ENCODE measurements around the gene ZZZ3.
A peak's percentile ranks its signal among the peaks of the same experiment; 100 is the strongest.
"Not testable (repeated sequence)": the region's sequence is repeated elsewhere in the genome, so short reads cannot be mapped to it uniquely, and the experiment has no call there.

The ZZZ3 gene
- 111 to 140 (median 129) reads per million in 4 experiments for total RNA-seq

DNA sequence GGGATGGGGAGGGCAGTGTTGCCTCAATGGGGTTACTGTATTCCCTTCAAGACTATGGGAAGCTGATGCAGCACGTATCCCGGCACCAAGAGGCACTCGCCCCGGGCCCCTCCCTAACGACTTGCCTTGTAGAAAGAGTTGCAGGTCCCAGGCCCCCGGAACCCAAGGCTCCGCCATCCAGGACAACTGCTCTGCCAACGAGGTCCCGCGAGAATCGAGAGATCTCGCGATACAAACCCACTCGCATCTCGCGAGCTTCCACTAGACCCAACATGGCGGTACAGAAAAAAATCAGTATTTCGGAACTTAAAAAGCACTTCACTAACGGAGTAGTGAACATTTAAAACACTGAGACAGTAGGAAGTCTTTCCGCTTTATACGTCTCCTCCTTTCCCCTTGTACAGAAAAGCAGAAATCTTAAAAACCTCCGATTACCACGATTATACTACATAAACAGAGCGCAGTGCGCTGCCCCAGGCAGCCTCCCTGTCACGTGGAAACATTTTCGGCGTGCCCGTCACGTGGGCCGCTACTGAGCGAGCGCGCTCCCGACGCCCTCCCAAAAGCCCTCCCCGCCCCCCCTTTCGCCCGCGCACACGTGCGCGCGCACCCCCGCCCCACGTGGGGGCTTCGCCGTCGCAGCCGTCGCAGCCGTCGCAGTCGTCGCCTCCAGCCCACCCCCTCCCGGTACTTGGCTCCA lies at the start of gene ZZZ3:
Gene ZZZ3 (minus strand): TSS at position 199 of the 700 bp plus-strand sequence. CDS start 49,304 bp downstream, outside the sequence.
- peak; percentile 91 for DNase-seq

DNA sequence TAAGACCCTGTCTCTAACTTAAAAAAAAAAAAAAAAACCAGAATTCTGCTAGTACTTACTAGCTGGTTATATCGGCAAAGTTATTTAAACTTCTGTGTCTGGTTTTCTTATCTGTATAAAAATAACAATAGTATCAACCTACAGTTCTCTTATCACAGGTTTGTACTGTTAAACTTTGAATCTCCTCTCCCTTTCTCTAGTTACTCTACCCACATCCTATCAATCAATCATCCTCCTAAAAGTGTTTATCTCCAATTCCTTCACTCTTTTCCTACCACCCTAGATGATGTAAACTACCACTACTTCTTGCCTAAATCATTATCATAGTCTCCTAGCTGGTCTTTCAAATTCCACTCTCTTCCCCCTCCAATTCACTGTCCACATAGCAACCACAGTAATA lies 49.6 kb upstream of the ZZZ3 start:
- DNase-seq: no peak

DNA sequence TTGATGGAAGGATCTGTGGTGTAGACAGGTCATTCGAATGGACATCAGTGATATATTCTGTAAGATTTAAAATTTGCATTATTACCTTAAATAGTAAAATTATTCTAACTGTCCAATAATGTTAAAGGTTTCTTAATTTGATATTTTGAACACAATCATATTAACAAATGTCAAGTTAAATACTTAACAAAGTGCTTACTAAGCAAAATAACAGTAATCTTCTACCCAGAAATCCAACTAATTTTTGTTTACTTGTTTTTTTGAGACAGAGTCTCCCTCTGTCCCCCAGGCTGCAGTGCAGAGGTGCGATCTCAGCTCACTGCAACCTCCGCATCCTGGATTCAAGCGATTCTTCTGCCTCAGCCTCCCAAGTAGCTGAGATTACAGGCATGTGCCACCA lies 43.2 kb upstream of the ZZZ3 start:
- no peak for DNase-seq

DNA sequence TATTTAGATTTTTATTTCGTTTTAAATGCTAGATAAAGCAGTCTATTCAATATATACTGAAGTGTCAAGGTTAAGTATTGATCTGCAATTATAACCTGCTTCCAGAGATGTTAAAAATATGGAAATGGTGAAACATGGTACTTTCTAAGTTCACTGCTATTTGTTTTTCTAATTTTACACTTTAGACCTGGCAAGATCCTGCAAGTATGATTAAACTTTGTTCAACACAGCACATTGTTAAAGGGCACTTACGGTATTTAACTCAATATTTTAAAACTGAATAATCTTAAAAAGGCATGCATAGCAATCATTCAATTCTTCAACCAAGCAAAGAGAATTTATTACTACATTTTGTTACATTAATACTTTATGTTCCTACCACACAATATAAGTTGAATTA lies 35.7 kb upstream of the ZZZ3 start:
- no peak for DNase-seq

DNA sequence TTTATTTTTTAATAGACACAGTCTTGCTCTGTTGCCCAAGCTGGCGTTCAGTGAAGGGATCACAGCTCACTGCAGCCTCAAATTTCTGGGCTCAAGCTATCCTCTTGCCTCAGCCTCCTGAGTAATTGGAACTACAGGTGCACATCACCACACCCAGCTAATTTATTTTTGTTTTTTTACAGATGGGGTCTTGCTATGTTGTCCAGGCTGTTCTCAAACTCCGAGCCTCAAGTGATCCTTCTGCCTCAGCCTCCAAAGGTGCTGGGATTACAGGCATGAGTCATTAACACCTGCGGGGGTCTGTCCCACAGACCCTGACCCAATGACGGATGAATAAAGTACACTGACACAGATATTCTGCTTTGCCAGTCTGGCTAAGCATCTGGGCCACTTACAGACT lies 33.6 kb upstream of the ZZZ3 start:
- no peak for DNase-seq

DNA sequence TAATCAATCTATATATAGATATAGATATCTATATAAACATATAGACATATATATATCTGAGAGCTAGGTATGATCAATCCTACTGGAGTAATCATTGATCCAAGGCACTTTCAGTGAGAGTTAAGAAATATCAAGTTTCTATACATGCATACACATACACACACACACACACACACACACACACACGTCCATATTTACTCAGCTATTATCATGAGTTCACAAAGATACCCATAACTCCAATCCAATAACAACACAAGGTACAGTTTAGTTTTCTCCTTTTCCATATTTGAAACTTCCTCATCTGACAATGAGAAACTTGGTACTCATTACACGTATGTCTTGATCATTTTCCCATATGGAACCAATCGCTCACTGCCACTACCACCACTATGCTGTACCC lies 27.3 kb upstream of the ZZZ3 start:
- no peak for DNase-seq

DNA sequence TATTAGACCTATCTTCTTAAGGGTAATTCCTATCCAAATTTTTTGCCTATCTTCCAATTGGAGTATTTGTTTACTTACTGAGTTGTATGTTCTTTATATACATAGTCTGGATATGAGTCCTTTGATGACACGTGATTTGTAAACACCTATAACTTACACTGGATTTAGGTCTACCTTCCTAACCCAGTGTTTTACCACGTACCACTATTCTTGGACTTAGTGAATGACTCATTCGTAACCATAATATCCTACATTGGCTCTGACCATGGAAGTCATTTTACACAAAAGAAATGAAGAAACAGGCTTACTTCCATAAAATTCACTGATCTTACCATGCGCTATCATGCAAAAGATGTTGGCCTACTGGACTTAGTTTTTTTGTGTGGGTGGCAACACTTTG lies 23.9 kb upstream of the ZZZ3 start:
- no peak for DNase-seq

DNA sequence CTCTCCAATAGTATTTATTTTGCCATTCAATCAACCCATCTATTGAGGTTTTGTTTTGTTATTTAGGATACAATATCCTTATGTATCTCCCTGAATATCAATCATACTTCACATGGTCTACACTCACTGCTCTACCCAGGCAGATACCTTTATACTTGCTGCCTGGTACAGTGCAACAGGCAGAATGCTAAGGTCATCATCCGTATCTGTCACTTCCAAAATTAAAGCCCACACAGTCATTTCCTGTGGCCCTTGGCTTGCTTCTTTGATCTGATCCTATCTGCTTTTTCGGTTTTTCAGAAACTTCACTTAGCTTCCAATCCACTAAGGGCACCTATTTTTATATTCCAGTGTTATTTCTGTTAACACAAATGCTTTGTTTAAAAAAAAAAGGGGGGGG lies 22.3 kb upstream of the ZZZ3 start:
- DNase-seq: no peak

DNA sequence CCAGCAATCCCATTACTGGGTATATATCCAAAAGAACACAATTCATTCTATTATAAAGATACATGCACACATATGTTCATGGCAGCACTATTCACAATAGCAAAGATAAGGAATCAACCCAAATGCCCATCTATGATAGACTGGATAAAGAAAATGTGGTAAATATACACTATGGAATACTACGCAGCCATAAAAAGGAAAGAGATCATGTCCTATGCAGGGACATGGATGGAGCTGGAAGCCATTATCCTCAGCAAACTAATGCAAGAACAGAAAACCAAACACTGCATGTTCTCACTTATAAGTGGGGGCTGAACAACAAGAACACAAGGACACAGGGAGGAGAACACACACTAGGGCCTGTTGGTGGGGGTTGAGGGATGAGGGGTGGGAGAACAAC lies 17.2 kb upstream of the ZZZ3 start:
- DNase-seq: not testable (repeated sequence)

DNA sequence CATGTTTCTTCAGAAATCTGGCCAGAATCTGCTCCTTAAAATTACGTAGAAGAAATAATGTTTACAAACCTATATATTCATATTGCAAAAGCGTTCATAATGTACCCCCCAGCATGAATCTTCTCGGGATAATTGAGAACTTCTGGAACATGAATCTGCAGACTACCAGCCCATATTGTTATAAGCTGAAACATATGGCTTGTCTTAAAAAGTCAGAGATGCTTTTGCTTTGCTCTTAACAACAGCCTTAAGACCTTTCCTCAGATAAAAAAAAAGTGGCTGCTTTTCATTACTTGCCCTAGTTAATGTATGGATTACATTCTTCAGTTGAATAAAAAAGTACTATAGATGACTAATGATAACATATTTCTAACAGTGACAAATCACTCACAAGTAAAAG lies 15.0 kb upstream of the ZZZ3 start:
- no peak for DNase-seq

DNA sequence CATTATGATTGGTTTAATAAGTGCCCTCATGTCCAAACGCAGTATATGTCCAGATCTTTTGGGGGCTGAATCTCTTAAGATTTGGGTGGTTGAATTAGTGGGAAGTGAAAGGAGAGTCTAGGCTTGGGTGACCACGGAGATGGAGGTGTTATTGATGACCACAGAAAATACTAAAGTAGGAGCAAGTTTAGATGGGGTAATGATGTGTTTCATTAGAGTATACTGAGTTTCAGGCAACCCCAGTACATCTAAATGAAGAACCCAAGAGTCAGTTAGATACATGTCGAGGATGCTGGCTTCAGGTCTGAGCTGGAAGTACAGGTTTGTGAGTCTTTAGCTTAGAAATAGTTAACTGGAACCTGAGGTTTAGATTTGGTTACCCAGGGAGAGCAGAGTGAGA lies 6.5 kb upstream of the ZZZ3 start:
- DNase-seq: no peak

DNA sequence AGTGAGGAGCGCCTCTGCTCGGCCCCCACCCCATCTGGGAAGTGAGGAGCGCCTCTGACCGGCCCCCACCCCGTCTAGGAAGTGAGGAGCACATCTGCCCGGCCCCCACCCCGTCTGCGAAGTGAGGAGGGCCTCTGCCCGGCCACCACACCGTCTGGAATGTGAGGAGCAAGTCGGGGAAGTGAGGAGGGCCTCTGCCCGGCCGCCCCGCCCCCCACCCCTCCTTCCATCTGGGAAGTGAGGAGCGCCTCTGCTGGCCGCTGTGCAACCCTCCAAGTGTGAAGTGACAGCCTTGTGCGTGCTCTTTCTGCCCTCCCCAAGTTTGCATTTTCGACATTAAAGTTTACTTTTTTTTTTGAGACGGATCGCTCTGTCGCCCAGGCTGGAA lies 5.1 kb upstream of the ZZZ3 start:
- DNase-seq: no peak

DNA sequence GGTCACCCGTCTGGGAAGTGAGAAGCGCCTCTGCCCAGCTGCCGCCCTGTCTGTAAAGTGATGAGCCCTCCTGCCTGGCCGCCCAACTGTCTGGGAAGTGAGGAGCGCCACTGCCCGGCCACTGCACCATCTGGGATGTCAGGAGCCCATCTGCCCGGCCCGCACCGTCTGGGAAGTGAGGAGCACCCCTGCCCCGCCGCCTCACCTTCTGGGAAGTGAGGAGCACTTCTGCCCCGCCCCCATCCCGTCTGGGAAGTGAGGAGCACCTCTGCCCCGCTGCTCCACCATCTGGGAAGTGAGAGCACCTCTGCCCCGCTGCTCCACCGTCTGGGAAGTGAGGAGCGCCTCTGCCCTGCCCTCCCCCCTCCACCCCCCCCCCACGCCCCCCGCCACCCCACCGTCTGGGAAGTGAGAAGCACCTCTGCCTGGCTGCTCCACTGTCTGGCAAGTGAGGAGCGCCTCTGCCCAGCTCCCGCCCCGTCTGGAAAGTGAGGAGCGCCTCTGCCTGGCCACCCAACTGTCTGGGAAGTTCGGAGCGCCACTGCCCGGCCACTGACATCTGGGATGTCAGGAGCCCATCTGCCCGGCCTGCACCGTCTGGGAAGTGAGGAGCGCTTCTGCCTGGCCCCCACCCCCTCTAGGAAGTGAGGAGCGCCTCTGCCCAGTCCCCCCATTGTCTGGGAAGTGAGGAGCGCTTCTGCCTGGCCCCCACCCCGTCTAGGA lies 4.5 kb upstream of the ZZZ3 start:
- no peak for DNase-seq

DNA sequence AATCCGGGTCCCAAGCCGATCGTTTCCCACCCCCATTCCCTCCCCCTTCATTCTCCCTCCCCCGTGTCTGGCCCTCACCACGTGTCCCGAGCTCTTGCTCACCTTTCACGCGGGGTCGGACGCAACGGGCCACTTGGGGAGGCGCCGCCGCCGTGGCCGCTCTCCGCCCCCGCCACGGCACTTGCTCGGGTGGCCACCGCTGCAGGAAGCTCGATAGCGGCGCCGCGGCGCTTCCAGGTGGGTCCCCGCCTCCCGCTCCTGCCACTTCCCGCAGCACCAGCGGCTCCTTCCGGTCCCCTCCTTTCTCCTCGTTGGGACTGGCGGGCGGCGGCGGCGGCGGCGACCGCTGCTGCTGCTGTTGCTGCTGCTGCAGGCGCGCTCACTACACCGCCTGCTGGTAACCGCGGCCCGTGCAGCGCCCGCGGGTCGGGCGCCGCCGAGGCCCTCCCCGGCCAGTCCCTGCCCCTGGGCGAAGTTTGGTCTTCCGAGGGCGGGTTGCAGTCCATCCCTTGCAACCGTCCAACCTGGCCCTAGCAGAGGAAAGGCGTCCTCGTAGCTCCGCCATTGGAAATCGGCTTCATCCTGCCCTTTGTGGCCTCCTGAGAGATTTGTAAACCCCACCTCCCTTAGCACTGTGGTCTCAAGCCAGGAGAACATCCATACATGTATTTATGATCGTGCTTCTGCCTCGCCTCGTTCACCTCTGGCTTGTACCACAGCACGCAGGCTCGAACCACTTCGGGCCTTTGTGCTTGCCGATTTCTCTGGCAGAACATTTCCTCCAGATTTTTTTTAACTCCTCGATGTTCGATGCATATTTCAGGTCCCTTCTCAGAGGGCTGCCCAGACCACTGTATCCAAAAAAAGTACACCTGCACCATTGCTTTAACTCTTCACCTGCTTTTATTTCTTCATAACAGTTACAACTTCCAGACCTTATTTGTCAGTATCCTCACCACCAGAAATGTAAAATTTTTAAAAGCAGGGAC lies 996 bp upstream of the ZZZ3 start:
- DNase-seq: peak; percentile 81

DNA sequence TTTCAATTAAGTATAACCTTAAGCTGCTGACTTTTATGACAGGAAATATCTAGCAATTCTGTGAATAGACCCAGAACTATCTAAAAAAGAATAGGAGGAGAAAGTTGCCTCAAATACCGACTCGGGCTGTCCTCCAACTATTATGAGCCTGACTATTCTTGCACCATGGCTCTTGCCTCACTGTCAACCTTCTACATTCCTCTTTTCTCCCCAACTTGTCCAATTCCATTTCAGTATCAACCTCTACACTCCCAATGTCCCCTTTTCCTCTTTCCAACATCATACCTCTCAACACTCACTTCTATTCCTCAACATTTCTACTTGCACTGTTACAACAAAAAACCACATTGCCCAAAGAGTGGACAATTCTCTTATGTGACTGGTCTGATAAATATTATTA lies 2.3 kb downstream of the ZZZ3 start:
- DNase-seq: no peak

DNA sequence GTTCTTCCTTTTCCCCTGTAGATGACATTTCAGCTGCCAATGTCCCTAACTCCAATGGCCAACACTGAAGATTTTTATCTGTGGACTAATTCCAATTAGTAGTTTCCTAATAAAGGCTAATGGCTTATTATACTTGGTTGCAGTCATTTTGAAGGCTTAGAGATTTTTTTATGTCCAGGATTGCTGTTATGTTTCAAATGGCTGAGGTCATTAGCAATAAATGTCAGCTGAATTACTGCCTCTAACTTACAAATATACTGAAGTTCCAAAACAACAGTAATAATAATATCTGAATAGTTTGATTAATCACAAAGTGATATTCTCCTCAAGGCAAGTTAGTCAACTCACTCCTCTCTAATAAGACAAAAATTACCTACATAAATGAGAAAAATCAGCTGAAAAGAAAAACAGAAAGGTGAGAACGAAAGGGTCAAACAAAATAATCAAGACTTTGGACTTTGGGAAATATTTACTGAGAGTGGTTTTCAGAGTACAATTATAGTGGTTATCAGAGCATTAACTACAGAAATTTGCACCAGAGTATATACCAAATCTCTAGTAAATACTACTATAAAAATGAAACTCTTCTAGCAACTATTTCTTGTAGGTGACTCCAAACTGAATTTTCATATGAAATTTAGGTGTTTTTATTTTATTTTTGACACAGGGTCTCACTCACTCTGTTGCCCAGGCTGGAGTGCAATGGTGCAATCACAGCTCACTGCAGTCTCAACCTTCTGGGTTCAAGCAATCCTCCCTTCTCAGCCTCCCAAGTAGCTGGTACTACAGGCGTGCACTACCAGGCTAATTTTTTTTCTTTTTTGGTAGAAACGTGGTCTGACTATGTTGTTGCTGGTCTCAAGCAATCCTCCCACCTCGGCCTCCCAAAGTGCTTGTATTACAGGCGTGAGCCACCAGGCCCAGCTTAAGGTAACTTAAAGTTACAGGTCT lies 3.5 kb downstream of the ZZZ3 start:
- no peak for DNase-seq

DNA sequence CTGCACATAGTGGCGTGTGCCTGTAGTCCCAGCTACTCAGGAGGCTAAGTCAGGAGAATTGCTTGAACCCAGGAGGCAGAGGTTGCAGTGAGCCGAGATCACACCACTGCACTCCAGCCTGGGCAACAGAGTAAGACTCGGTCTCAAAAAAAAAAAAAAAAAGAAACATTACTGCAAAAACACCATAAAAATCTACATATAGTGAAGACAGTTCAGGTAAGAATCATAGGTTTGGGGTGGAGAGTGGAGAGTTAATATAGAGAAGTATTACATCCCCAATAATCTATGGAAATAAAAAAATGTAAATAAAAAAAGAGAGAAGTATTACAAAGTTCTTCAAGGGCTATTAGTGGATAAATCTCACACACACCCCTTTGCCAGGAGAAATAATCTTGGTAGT lies 7.7 kb downstream of the ZZZ3 start:
- not testable (repeated sequence) for DNase-seq

DNA sequence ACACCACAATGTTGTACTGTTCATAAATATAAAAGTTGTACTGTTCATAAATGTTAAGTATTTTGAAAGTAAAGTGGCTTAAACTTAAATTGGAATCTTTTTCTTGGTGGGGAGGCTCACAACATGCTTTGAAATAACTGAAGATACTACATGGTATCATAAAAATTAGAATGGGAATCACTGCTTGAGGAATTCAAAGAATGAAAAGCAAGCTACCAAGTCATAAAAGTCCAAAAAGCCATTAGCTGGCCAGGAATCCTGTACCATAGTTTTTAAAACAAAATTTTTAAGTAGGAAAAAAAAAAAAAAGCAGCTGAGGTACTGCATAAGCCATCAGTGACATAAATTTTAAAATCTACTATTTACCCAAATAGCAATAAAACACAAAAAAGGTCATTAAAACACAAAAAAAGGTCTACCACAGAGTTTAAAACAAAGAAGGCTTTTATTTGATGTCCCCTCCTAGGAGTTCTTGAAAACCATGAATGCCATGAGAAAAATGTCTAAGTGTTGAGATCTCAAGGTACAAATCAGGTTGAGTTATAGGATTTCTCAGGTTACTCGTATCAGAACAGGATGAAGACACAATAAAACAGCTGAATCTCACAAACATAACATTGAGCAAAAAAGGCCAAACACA lies 8.6 kb downstream of the ZZZ3 start:
- no peak for DNase-seq

DNA sequence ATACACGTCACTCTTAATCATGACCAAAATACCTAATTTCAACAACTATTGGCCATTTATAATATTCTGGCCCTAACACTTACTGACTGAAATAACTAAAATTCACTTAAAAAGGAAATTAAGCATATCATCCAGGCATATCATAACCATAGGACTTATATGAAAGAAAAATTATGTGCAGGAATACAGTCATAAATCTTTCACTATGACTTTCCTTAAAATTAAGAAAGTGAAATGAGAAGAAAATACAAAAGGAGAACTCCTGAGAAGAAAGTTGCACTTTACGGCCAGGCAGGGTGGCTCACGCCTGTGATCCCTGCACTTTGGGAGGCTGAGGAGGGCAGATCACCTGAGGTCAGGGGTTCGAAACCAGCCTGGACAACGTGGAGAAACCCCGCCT lies 9.4 kb downstream of the ZZZ3 start:
- DNase-seq: no peak

DNA sequence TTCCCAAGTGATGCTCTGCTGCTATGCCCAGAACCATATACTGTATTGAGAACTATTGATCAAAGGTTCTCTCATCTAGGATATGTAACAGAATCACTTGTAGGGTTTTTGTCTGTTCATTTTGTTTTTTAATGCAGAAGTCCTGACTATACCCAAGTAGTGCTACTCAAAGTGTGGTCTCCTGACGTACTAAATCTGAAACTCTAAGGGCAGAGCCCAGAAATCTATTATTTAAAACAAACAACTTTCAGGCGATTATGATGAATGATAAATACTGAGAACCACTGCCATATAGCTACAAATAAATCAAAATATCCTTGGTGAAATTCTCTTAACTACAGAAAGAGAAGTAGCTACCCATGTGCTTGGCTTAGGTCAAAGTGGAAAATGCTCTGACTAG lies 10.1 kb downstream of the ZZZ3 start:
- no peak for DNase-seq

DNA sequence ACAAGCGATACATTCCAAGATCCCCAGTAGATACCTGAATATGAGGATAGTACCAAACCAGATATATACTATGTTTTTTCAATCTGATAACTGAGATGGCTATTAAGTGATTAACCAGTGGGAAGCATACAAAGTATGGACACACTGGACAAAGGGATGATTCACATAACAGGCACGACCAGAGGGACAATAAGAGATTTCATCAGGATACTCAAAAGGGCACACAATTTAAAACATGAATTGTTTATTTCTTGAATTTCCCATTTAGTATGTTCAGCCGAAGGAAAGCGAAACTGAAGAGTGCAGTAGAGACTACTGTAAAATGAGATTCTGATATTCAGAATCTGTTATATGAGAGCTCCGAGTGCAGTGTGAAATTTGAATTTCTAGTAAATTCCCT lies 10.6 kb downstream of the ZZZ3 start:
- no peak for DNase-seq

DNA sequence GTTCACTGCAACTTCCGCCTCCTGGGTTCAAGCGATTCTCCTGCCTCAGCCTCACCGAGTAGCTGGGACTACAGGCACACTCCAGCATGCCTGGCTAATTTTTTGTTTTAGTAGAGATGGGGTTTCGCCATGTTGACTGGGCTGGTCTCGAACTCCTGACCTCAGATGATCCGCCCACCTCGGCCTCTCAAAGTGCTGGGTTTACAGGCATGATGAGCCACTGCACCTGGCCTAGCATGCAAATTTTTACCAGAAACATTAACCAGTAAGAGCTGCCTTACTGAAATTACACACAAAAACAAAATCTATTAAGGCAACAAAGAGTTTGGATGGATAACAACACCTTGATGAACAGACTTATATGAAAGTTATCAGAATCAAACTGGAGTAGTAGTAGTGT lies 12.1 kb downstream of the ZZZ3 start:
- no peak for DNase-seq
